Measurements from ENCODE around the gene RILPL1. TPM values are rescaled to one million over a fixed set of nuclear protein-coding genes. Genes with fewer than 3 reads are reported as not detected.
A peak's percentile ranks its signal among the peaks of the same experiment; 100 is the strongest.

Gene RILPL1
- total RNA-seq, 1 donor from 2014 or later = 39.5 TPM

DNA sequence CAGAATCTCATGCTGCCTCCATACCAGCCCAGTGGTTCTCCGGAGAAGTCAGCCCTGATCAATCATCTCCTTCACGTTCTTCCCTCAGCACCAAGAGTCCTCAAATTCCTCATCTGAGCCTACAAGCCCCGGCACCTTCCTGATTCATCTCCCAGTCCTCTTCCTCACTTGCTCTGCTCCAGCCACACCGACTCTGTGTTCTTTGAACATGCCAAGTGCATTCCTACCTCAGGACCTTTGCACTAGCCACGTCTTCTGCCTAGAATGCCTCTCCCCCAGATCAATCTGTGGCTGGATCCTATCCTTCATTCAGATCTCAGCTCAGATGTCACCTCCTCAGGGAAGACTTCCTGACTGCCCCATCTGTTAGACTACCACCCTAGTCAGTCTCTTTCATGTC is 4.7 kb downstream of the RILPL1 start:
- Mint-ChIP-seq H3K9me3 (ENCODE audit: low read depth) (no peaks in the 10 kb centered on the region), H3K4me1 (ENCODE audit: low read depth) (peaks cover 38% of the 10 kb centered on the region), H3K27me3 (ENCODE audit: low read depth) (no peaks in the 10 kb centered on the region), H3K4me3 (ENCODE audit: unreplicated experiment) (no peak overlapping the region), H3K36me3 (ENCODE audit: low read depth) (peaks cover 17% of the 10 kb centered on the region), H3K27ac (ENCODE audit: unreplicated experiment) (no peak overlapping the region)
- no peak for DNase-seq (ENCODE audit: low spot score)
- TF ChIP-seq, protein P1, sequence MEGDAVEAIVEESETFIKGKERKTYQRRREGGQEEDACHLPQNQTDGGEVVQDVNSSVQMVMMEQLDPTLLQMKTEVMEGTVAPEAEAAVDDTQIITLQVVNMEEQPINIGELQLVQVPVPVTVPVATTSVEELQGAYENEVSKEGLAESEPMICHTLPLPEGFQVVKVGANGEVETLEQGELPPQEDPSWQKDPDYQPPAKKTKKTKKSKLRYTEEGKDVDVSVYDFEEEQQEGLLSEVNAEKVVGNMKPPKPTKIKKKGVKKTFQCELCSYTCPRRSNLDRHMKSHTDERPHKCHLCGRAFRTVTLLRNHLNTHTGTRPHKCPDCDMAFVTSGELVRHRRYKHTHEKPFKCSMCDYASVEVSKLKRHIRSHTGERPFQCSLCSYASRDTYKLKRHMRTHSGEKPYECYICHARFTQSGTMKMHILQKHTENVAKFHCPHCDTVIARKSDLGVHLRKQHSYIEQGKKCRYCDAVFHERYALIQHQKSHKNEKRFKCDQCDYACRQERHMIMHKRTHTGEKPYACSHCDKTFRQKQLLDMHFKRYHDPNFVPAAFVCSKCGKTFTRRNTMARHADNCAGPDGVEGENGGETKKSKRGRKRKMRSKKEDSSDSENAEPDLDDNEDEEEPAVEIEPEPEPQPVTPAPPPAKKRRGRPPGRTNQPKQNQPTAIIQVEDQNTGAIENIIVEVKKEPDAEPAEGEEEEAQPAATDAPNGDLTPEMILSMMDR (IDR thresholded peaks at IDR 0.05) = no peak

DNA sequence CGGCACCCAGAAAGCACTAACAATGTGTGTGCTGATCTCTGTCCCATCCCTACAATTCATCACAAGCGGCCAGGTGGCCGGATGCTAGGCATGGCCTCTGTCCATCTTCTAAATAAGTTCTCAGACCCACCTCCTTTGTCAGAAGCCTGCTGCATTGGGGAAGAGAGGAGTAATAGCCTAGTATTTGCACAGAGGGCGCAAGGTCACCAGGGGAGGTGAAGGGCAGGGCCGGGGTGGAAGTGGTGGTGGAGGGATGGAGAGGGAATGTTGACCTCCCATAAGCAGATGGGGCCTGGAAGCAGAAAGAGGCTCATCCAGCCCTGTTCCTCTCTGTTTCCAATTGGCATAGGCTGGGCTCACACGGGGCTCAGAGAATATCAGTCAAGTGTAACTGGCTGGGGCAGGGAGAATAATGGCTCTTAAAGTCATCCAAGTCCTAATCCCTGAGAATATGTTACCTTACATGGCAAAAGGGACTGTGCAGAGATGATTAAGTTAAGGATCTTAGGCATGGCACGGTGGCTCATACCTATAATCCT is 6.9 kb downstream of the RILPL1 start:
- Mint-ChIP-seq H3K4me3 (ENCODE audit: unreplicated experiment) (no peak overlapping the region), H3K36me3 (ENCODE audit: low read depth) (peaks cover 27% of the 10 kb centered on the region), H3K4me1 (ENCODE audit: low read depth) (peaks cover 21% of the 10 kb centered on the region), H3K27me3 (ENCODE audit: low read depth) (no peaks in the 10 kb centered on the region), H3K9me3 (ENCODE audit: low read depth) (no peaks in the 10 kb centered on the region), H3K27ac (ENCODE audit: unreplicated experiment) (no peak overlapping the region)
- DNase-seq (ENCODE audit: low spot score) = no peak
- TF ChIP-seq, protein P1 (IDR thresholded peaks at IDR 0.05) = no peak

DNA sequence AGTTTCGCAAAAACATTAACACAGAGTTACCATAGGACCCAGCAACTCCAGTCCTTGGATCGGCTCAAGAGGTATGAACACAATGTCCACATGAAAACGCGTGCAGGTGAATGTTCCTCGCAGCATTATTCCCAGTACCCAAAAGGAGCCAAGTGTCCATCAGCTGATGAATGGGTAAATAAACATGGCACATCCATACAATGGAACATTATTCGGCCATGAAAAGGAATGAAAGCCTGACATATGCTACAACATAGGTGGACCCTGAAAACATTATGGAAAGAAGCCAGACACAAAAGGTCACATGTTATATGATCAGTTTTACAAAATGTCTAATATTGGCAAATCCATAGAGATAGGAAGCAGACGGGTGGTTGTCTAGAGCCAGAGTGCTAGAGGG is 9.1 kb downstream of the RILPL1 start:
- Mint-ChIP-seq H3K27me3 (ENCODE audit: low read depth) (no peaks in the 10 kb centered on the region), H3K4me3 (ENCODE audit: unreplicated experiment) (no peak overlapping the region), H3K36me3 (ENCODE audit: low read depth) (peaks cover 27% of the 10 kb centered on the region), H3K9me3 (ENCODE audit: low read depth) (no peaks in the 10 kb centered on the region), H3K4me1 (ENCODE audit: low read depth) (peaks cover 25% of the 10 kb centered on the region), H3K27ac (ENCODE audit: unreplicated experiment) (peak overlapping the region; percentile 28)
- DNase-seq (ENCODE audit: low spot score) = no peak
- TF ChIP-seq, protein P1 (IDR thresholded peaks at IDR 0.05) = no peak

DNA sequence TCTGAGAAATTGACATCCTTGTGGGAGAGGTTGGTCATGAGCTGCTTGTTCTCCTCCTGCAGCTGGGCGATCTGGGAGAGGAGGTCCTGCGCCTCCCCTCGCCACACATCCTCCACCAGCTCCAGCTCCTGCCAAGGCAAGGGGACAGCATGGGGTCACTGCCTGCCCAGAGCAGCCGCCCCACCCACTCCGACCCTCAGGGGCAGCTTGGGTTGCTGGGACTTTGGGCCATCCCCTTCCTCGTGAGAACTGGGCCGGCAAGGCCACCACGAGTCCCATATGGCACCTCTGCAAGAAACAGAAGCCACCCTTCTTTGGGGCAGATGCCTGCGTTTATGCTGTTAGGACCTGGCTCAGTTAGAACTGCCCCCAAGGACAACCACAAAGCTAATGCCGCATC is 10.0 kb downstream of the RILPL1 start:
- H3K36me3 Mint-ChIP-seq (ENCODE audit: low read depth) = peaks cover 21% of the 10 kb centered on the region

DNA sequence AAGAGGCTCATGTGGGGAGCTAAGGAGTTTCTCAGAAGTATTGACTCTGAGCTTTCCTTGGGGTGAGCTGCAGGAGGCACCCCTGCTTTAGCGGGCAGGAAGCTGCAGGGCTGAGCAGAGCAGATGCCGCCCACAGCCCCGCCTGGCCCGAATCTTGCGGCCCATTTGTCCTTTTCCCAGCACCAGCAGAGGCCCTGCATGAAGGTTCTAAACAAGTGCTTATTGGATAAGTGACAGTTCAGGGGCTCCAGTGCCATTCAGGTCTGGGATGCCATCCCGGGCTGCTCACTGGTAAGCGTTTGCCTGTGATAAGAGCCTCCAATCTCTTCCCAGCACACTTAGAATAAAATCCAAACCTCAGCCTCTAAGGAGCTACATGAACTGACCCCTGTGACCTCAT is 11.4 kb downstream of the RILPL1 start:
- H3K36me3 Mint-ChIP-seq (ENCODE audit: low read depth) = peaks cover 28% of the 10 kb centered on the region
- H3K9me3 Mint-ChIP-seq (ENCODE audit: low read depth) = no peaks in the 10 kb centered on the region
- H3K4me1 Mint-ChIP-seq (ENCODE audit: low read depth) = peaks cover 38% of the 10 kb centered on the region

More for the DNA sequence above, 10.0 kb downstream of the RILPL1 start:
- Mint-ChIP-seq H3K27ac (ENCODE audit: unreplicated experiment) (peak overlapping the region; percentile 71), H3K4me3 (ENCODE audit: unreplicated experiment) (no peak overlapping the region), H3K27me3 (ENCODE audit: low read depth) (no peaks in the 10 kb centered on the region), H3K9me3 (ENCODE audit: low read depth) (no peaks in the 10 kb centered on the region), H3K4me1 (ENCODE audit: low read depth) (peaks cover 29% of the 10 kb centered on the region)
- DNase-seq (ENCODE audit: low spot score) = no peak
- TF ChIP-seq, protein P1 (IDR thresholded peaks at IDR 0.05) = no peak

More for the DNA sequence above, 11.4 kb downstream of the RILPL1 start:
- DNase-seq (ENCODE audit: low spot score) = no peak
- H3K4me3 Mint-ChIP-seq (ENCODE audit: unreplicated experiment) = no peak overlapping the region
- H3K27ac Mint-ChIP-seq (ENCODE audit: unreplicated experiment) = peak overlapping the region; percentile 41
- no peaks in the 10 kb centered on the region for H3K27me3 Mint-ChIP-seq (ENCODE audit: low read depth)
- TF ChIP-seq, protein P1 (IDR thresholded peaks at IDR 0.05) = no peak
